Measurements from ENCODE around the gene C12orf43.
"Not testable (repeated sequence)": the region's sequence is repeated elsewhere in the genome, so short reads cannot be mapped to it uniquely, and the experiment has no call there.

Gene C12orf43

GRCh38 chr12:121015825-121016766 is at the start of gene C12orf43:
Gene C12orf43, minus strand, starts transcription at chr12:121016487. Its CDS starts 13 bp downstream, at chr12:121016474.
- peak; percentile 94 for DNase-seq (ENCODE audit: low spot score)

- DNase-seq (ENCODE audit: low spot score) = no peak
These were observed 49.1 kb upstream of the C12orf43 start for GRCh38 chr12:121065345-121065744.

DNA sequence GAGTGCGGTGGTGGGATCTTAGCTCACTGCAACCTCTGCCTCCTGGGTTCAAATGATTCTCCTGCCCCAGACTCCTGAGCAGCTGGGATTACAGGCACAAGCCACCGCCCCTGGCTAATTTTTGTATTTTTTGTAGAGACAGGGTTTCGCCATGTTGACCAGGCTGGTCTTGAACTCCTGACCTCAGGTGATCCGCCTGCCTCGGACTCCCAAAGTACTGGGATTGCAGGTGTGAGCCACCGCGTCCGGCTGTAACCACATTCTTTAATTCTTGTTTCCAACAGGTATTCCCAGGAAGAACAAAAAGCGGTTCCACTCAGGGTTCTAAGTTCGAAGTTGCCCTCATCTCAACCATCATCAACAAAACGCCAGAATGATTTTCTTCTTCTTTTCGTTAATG is 48.3 kb upstream of the C12orf43 start:
- DNase-seq (ENCODE audit: low spot score) = not testable (repeated sequence)

GRCh38 chr12:121064116-121064515 is 47.8 kb upstream of the C12orf43 start:
- no peak for DNase-seq (ENCODE audit: low spot score)

- DNase-seq (ENCODE audit: low spot score) = no peak
These were observed 46.2 kb upstream of the C12orf43 start for GRCh38 chr12:121062391-121063045.

GRCh38 chr12:121061831-121062230 is 45.5 kb upstream of the C12orf43 start:
- no peak for DNase-seq (ENCODE audit: low spot score)

GRCh38 chr12:121060149-121061001 is 44.1 kb upstream of the C12orf43 start:
- peak; percentile 89 for DNase-seq (ENCODE audit: low spot score)

GRCh38 chr12:121059031-121059898 is 43.0 kb upstream of the C12orf43 start:
- no peak for DNase-seq (ENCODE audit: low spot score)

GRCh38 chr12:121057794-121058193 is 41.5 kb upstream of the C12orf43 start:
- no peak for DNase-seq (ENCODE audit: low spot score)

- no peak for DNase-seq (ENCODE audit: low spot score)
These were observed 37.4 kb upstream of the C12orf43 start for GRCh38 chr12:121053706-121054105.

GRCh38 chr12:121050725-121051124 is 34.4 kb upstream of the C12orf43 start:
- DNase-seq (ENCODE audit: low spot score) = no peak

DNA sequence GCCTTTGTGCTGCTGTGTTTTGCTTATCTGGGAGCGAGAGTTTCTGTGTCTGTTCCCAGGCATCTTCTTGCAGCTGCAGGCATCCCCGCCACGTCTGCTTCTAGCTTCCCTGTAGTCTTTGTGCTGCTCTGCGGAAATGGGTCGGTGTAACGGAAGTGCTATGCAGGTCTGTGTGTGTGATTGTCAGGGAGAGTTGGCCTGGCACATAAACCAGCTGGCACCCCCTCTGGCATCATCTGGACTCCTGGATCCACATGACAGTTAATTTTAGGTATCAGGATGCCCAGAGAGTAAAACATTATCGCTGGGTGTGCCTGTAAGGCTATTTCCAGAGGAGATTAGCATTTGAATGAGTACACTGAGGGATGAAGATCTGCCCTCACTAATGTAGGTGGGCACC is 32.2 kb upstream of the C12orf43 start:
- DNase-seq (ENCODE audit: low spot score) = no peak

DNA sequence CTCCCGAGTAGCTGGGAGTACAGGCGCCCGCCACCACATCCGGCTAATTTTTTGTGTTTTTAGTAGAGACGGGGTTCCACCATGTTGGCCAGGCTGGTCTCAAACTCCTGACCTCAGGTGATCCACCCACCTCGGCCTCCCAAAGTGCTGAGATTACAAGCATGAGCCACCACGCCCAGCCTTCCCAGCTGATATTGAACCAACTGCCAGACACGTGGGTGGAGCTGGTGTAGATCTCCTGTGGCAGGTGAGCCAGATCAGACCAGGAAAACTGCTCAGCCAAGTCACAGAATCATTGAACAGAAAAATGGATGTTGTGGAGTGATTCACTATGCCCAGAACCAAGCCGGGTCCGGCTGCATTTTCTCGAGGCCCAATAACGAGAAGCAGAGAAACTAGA is 31.1 kb upstream of the C12orf43 start:
- not testable (repeated sequence) for DNase-seq (ENCODE audit: low spot score)

DNA sequence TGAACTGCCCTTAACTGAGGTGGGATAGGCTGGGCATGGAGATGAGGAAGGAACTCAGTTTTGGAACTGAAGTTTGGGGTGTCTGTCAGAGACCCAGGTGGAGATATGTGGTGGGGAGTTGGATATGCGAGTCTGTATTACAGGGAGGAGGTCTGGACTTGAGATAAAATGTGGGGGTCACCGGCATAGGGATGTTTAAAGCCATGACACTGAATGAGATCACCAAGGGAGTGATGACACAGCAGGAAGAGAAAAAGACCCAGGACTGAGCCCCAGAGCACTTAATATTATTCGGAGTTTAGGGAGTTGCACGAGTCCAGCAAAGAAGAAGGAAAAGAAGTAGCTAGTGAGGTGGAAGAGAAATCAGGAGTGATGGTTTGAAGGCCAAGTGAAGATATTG is 26.8 kb upstream of the C12orf43 start:
- DNase-seq (ENCODE audit: low spot score) = no peak

- peak; percentile 75 for DNase-seq (ENCODE audit: low spot score)
These were observed 22.8 kb upstream of the C12orf43 start, which contains the start of gene OASL for GRCh38 chr12:121038861-121039668. Gene OASL, minus strand, starts transcription at chr12:121039246. Its CDS starts 275 bp downstream, at chr12:121038971.

GRCh38 chr12:121036810-121037326 is 20.6 kb upstream of the C12orf43 start:
- peak; percentile 75 for DNase-seq (ENCODE audit: low spot score)

GRCh38 chr12:121034616-121035305 is 18.5 kb upstream of the C12orf43 start:
- DNase-seq (ENCODE audit: low spot score) = no peak

DNA sequence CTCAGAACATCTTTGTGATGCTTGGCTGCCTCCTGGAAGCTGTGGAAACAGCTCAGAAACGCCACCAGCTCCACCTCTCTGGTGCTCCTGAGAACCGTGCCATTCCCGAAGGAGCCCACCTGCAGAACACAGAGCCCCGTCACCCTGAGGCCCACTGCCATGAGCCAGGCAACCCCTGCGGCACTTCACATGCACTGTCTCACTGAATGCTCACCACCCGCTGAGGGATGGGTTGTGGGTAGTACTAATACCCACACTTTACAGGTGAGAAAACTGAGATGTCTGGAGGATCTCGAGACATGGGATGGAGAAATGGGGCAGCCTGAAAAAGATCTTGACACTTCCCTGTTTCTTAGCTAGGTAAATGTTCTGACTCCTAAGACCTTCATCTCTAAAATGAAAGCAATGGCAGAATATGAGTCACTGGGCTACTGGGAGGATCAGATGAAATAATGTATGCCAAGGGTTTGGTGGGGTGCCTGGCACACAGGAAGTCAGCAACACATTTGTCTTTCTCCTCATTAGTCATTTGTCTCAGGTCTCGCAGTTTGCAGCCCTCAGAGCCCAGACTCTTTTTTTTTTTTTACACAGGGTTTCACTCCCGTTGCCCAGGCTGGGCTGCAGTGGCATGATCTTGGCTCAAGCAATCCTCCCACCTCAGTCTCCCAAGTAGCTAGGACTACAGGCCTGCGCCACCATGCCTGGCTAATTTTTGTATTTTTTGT is 17.5 kb upstream of the C12orf43 start:
- DNase-seq (ENCODE audit: low spot score) = peak; percentile 90

Measured in CD4-positive, alpha-beta T cell treated with Interleukin-2 at 100 ng/mL for 4 hours (primary cell).